GM10266 (cell line): Measurements from ENCODE around the gene IFT43.

Experiments used
- DNase-seq: peaks from one replicate; pipeline ENCODE4 v3.0.0; 2012; ENCODE audit errors: extremely low spot score
- TF ChIP-seq, protein P1 (sequence below): IDR thresholded peaks from 2 replicates; pipeline ENCODE4 v1.5.1; 2012; ENCODE audit warnings: mild to moderate bottlenecking, low read depth; ENCODE audit not compliant: control insufficient read depth, insufficient read depth; ENCODE audit errors: missing control alignments

Gene IFT43

DNA sequence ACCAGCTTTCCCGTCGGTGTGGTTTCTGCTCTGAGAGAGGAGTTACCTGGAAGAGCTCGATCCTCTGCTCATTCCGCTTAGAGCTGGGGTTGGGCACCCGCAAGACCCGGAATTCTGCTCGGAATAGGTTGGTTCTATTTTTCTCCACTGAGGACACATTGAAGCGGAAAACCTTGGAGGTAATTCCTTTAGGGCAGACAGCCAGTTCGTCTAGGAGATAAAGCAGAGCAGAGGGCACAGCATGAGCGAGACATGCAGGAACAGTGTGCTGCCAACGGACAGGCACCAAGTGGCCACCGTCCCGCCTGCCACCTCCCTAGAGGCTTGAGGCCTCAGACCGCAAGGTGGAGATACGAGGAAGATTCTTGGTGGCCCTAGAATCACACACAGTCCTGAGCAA is 14.1 kb upstream of the IFT43 start:
- DNase-seq, result no peak
- TF ChIP-seq, protein P1, sequence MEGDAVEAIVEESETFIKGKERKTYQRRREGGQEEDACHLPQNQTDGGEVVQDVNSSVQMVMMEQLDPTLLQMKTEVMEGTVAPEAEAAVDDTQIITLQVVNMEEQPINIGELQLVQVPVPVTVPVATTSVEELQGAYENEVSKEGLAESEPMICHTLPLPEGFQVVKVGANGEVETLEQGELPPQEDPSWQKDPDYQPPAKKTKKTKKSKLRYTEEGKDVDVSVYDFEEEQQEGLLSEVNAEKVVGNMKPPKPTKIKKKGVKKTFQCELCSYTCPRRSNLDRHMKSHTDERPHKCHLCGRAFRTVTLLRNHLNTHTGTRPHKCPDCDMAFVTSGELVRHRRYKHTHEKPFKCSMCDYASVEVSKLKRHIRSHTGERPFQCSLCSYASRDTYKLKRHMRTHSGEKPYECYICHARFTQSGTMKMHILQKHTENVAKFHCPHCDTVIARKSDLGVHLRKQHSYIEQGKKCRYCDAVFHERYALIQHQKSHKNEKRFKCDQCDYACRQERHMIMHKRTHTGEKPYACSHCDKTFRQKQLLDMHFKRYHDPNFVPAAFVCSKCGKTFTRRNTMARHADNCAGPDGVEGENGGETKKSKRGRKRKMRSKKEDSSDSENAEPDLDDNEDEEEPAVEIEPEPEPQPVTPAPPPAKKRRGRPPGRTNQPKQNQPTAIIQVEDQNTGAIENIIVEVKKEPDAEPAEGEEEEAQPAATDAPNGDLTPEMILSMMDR, result no peak

DNA sequence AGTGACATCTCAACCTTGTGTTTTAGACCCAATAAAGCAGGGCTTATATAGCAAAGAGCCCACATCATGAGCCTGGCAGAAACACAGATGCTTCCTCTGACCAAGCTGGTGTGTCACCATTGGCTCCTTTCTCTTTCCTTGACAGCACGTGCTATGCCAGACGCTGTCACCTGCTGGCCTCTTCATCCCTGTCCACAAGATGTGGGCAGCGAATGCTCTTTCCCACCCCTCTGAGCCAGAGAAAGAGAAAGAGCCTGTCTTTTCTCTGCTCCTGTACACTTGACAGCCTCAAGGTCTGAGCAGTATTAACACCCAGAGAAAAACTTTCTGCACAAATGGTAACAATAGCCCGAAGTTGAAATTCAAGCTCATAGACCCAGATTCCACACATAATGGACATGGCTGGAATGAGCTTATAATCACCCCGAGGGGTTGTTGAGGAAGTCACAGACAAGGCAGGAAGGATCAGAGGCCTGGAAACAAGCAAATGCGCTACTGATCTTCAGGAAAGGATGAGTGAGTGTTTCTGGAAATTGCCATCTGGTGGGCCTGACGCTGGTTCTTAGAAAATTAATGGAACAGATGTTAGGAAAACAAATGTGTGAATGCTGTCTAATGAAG is 12.7 kb upstream of the IFT43 start:
- TF ChIP-seq, protein P1, result no peak
- no peak for DNase-seq

DNA sequence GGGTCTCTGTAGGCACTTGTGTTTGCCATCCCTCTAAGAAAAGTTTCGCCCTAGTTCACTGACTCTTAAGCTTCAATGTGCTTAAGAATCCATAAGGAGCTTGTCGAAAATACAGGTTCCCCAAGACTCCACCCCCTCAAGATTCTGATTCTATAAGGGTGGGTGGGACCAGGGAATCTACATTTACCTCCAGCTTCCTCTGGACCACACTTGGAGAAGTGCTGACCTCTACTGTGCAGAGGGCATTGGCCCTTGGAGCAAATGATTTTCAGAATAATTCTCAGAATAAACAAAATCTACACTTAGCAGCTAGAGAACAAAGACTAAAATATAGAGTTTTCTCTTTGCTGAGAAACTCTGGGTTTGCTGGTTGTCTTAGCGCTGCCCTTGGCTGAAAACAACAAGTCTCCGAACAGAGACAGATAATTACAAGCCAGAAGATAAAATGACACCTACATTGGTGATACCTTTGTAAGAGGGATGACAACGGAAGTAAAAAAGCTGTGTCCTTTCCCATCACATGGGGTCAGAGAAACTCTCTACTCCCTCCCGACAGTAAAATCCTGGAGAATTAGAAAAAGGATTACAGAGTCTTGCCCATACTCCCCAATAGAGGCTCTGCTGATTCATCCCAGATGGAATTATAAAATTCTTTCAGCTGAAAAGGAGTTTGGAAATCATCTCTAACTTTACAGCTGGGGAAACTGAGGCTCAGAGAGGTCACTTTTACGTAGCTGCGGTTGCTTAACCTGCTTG is 8.6 kb upstream of the IFT43 start:
- TF ChIP-seq, protein P1, result peak; percentile 20

DNA sequence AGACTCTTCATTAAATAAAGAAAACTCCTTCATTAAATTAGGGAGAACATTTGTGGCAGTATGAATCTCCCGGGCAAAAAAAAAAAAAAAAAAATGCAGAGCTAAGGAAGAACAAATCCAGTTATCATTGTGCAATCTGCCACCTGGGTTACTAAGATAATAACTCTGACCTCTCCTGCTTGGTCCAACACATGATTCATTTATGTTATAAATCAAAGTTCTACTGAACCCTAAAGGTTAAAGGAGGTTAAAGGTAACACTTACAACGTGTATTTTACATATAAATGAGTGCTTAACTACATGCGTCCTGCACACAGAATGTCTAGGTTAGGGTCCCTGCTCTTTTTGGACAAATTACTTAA is 8.0 kb upstream of the IFT43 start:
- DNase-seq, result no peak
- TF ChIP-seq, protein P1, result no peak

More for the DNA sequence above, 8.6 kb upstream of the IFT43 start:
- no peak for DNase-seq

DNA sequence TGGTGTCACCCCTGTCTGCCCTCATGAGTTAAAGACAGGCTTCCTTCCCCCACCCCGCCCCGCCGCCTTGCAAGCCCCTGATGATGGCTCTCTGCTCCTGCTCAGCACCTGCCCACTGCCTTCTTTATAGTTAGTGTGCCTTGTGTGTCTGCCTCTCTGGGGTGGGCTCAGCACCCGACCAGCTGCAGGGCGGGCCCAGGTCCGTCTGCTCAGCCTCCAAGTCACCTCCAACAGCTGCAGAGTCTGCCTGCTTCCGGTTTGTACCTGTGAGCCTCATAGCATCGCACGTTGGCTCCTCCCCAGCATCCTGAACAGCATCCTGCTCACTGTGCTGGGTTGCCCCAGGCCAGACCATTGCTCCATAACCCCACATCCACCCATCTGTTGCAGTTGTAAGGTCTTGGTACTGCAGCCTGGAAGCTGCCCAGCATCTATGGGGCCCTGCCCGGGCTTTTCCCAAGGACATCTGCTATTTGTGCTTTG is 7.3 kb upstream of the IFT43 start:
- no peak for DNase-seq
- TF ChIP-seq, protein P1, result no peak

DNA sequence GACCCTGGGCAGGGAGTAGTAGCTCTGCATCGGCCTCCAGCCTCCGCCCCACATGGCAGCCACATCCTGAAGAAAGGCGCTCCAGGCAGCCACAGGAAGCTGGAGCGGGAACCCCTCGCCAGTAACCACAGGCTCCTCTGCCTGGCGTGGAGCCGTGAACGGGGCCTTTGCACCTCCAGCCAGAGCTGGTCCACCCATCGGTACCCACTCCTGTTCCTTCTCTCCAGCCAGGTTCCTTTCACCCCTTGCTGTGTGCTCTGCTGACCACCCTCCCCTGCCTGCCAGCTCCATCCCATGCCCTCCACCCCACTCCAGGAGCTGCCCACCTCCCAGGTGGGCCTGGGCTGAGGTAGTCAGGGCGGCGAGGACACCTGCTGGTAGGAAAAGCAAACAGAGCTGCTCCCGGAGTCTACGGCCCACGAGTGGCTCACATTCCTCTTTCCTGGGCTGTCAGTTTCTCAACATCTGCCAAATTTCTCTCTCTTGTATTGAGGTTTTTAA is 6.4 kb upstream of the IFT43 start:
- peak; percentile 50 for DNase-seq
- TF ChIP-seq, protein P1, result peak; percentile 51

DNA sequence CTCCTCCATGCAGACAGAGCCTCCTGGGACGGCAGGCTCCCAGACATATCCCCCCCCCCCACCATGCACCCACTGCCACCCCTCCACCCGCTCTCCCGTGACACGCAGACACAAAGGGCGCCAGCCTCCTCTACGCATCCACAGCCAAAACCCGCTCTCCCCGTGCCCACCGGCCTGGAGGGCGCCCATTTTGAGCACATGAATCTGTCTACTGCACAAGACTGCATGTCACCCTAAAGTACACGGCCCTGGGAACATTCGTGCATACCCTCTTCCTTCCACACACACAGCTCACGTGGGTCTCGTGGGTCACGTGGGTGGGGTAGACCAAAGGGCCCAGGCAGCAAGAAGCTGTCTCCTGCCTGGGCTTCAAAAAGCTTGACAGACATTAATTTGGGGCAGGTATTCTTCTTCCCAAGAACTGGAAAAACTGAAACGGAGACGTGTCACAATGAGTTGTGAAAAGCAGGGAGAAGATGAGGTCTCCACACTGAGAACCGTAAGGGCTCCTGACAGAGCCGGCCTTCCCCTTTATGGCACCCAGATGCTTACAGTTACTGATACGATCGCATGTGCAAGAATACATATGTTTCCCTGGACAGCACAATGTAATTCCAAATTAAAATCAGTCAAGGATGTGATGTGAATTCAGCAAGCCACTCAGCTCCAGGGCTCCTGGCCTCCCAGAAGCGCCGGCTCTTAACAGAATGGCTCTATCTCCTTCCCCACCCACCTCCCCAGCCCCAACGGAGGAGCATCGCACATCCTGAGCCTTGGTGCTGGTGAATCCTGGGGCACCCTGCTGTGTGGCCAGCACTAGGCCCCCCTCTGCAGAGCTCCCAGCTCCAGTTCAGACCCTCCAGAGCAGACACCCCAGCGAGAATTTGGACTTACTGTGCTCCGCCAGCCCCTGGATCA is 5.7 kb upstream of the IFT43 start:
- TF ChIP-seq, protein P1, result no peak

More for the DNA sequence above, 5.7 kb upstream of the IFT43 start:
- DNase-seq, result no peak
